GM18499 (cell line): Measurements from ENCODE around the gene SMG9.

Experiments used
- ATAC-seq: cut with Tn5 transposase; IDR thresholded peaks from one replicate; pipeline ENCODE4 v1.9.1; 2021; ENCODE audit warnings: moderate number of reproducible peaks; ENCODE audit not compliant: insufficient read depth, unreplicated experiment

Gene SMG9

GRCh38 chr19:43754503-43755255 is at the start of gene SMG9:
TSS of gene SMG9 (minus strand) at chr19:43754962. CDS start at chr19:43750741, 4,221 bp downstream.
- peak; percentile 30 for ATAC-seq

- ATAC-seq: no peak
Measured at GRCh38 chr19:43804432-43804831, 49.7 kb upstream of the SMG9 start.

GRCh38 chr19:43802216-43802951 is 47.6 kb upstream of the SMG9 start, which contains the start of gene LYPD5:
TSS of gene LYPD5 (minus strand) at chr19:43802447. CDS start at chr19:43802380, 67 bp downstream.
- no peak for ATAC-seq

- ATAC-seq: no peak
Measured at GRCh38 chr19:43799502-43800142, 44.9 kb upstream of the SMG9 start.

- no peak for ATAC-seq
Measured at GRCh38 chr19:43798546-43799409, 44.0 kb upstream of the SMG9 start.

- ATAC-seq: no peak
Measured at GRCh38 chr19:43798026-43798545, 43.3 kb upstream of the SMG9 start.

GRCh38 chr19:43797556-43797955 is 42.8 kb upstream of the SMG9 start:
- ATAC-seq: no peak

- ATAC-seq: no peak
Measured at GRCh38 chr19:43797118-43797517, 42.4 kb upstream of the SMG9 start.

- ATAC-seq: no peak
Measured at GRCh38 chr19:43790587-43790986, 35.8 kb upstream of the SMG9 start.

- no peak for ATAC-seq
Measured at GRCh38 chr19:43789029-43789428, 34.3 kb upstream of the SMG9 start.

GRCh38 chr19:43786665-43787064 is 31.9 kb upstream of the SMG9 start:
- ATAC-seq: no peak

GRCh38 chr19:43784981-43785808 is 30.4 kb upstream of the SMG9 start:
- ATAC-seq: no peak

- ATAC-seq: no peak
Measured at GRCh38 chr19:43784241-43784980, 29.6 kb upstream of the SMG9 start.

GRCh38 chr19:43783636-43784035 is 28.9 kb upstream of the SMG9 start:
- ATAC-seq: no peak

- no peak for ATAC-seq
Measured at GRCh38 chr19:43782689-43783231, 28.0 kb upstream of the SMG9 start.

- ATAC-seq: no peak
Measured at GRCh38 chr19:43782311-43782660, 27.5 kb upstream of the SMG9 start.

GRCh38 chr19:43781630-43782310 is 27.0 kb upstream of the SMG9 start:
- ATAC-seq: no peak
